Right lobe of liver (tissue), 6 donors: ENCODE results near the gene TECTA. TPM values are rescaled to one million over a fixed set of nuclear protein-coding genes. Genes with fewer than 3 reads are reported as not detected.

Experiments used
- ATAC-seq, 4 donors: fragments of 200-7000 bp; cut with Tn5 transposase; one replicate each; pipeline ENCODE4 v1.9.1; 2020; ENCODE audit warnings: mild to moderate bottlenecking in 4 of 4, moderate library complexity in 4 of 4
- DNase-seq, 3 donors: peaks; one replicate each; pipeline ENCODE4 v3.0.0-alpha.2; 2020
- H3K27ac ChIP-seq, 3 donors: fragments of 200-600 bp; one replicate each; pipeline ENCODE4 v1.8.0; 2022
- H3K27me3 ChIP-seq, 2 donors: fragments of 200-600 bp; one replicate each; pipeline ENCODE4 v1.8.0; 2022
- H3K36me3 ChIP-seq, 4 donors: fragments of 200-600 bp; sonication (generic) in 1 of 4; one replicate each; pipeline versions ENCODE4 v1.5.1 to v1.8.0; 2017 to 2022; ENCODE audit warnings: control low read depth in 1 of 4
- H3K4me1 ChIP-seq, 4 donors: fragments of 200-600 bp; sonication (generic) in 1 of 4; one replicate each; pipeline versions ENCODE4 v1.5.1 to v1.8.0; 2017 to 2022; ENCODE audit warnings: control low read depth in 1 of 4
- H3K4me3 ChIP-seq, 3 donors: fragments of 200-600 bp; one replicate each; pipeline ENCODE4 v1.8.0; 2022
- H3K9me3 ChIP-seq, 4 donors: fragments of 200-600 bp; sonication (generic) in 1 of 4; one replicate each; pipeline versions ENCODE4 v1.5.1 to v1.8.0; 2017 to 2022; ENCODE audit warnings: control low read depth in 1 of 4
- CTCF ChIP-seq, 4 donors: fragments of 200-600 bp in 3 of 4; fragments of 450-650 bp in 1 of 4; IDR thresholded peaks; one replicate each; pipeline versions ENCODE4 v1.5.1 to v1.8.0; 2016 to 2022; ENCODE audit warnings: antibody characterized with exemption in 4 of 4, mild to moderate bottlenecking in 2 of 4
- POLR2A ChIP-seq: fragments of 450-650 bp; IDR thresholded peaks from one replicate; pipeline ENCODE4 v1.6.1; 2017; ENCODE audit warnings: antibody characterized with exemption, mild to moderate bottlenecking
- WGBS: methylation state at CpG from one replicate; pipeline ENCODE4 v1.1.6; 2018; ENCODE audit warnings: low coverage, low lambda C conversion rate; ENCODE audit not compliant: insufficient coverage; ENCODE audit errors: missing lambda C conversion rate; 5-methylcytosine and 5-hydroxymethylcytosine counted together
- intact Hi-C, 2 donors: fragments of 100-400 bp; cut with DNase I; formaldehyde crosslinking; loops; one replicate each; pipeline versions ENCODE4 v1.11.2 to v1.14.1; 2022
- total RNA-seq, 6 experiments: library from RNA; depleted of rRNA in 2 of 6; stranded (reverse); fragments of >200 nt in 2 of 6; fragmentation: NEBNext Ultra II Directional in 3 of 6; extraction: Animal tissue kit (Norgen Biotek cat#: 25700) in 3 of 6; gene quantifications; one replicate each; pipeline versions ENCODE4 v1.1.0 to v1.2.4, GENCODE V29; 2016 to 2023
- donor health status: DM: no; HTN: yes; CAD: no.
- donor health status: DM: no; HTN: no; CAD: no.
- donor health status: DM: no; HTN: no; CAD: no.
- donor health status: DM: no; HTN: yes; CAD: no.
- donor health status: DM: no; HTN: yes; CAD: no.

The TECTA gene
- total RNA-seq, 6 experiments from 2014 or later = 0.24 to 1.2 (median 0.52) TPM

- no peaks in the 10 kb centered on the region for H3K36me3 ChIP-seq
- intact Hi-C loops = no loop called here
- ATAC-seq (no peak), DNase-seq (no peak)
- no peak overlapping the region for H3K27ac ChIP-seq
- TF ChIP-seq CTCF (IDR thresholded peaks at IDR 0.05) (no peak), POLR2A (no peak)
- WGBS = 84% methylated on average over 4 of the region's 4 CpGs
- H3K27me3 ChIP-seq = no peaks in the 10 kb centered on the region
- no peak overlapping the region for H3K4me3 ChIP-seq
- no peaks in the 10 kb centered on the region for H3K9me3 ChIP-seq
- peaks cover 0 to 41% (median 10%) of the 10 kb centered on the region in 4 donors for H3K4me1 ChIP-seq
These were observed 14.2 kb upstream of the TECTA start for GRCh38 chr11:121086866-121087265.

GRCh38 chr11:121089566-121089965 lies 11.5 kb upstream of the TECTA start:
- DNase-seq (no peak), ATAC-seq (peak; percentile 42 to 63 (median 50))
- Histone ChIP-seq H3K4me1 (peaks cover 0 to 48% (median 10%) of the 10 kb centered on the region in 4 donors), H3K36me3 (no peaks in the 10 kb centered on the region), H3K9me3 (no peaks in the 10 kb centered on the region), H3K27ac (peak overlapping the region; percentile 58 to 78 (median 68)), H3K27me3 (no peaks in the 10 kb centered on the region), H3K4me3 (no peak overlapping the region)
- TF ChIP-seq CTCF (IDR thresholded peaks at IDR 0.05) = no peak
- TF ChIP-seq POLR2A = no peak
- WGBS = 60% methylated on average over 1 of the region's 1 CpG
- intact Hi-C loops = no loop called here

- H3K27me3 ChIP-seq = no peaks in the 10 kb centered on the region
- DNase-seq (no peak), ATAC-seq (peak; percentile 23 to 50 (median 37))
- H3K9me3 ChIP-seq = no peaks in the 10 kb centered on the region
- TF ChIP-seq POLR2A (no peak), CTCF (IDR thresholded peaks at IDR 0.05) (no peak)
- no peaks in the 10 kb centered on the region for H3K36me3 ChIP-seq
- WGBS = 66% methylated on average over 5 of the region's 5 CpGs
- peaks cover 0 to 48% (median 10%) of the 10 kb centered on the region in 4 donors for H3K4me1 ChIP-seq
- peak overlapping the region; percentile 58 to 78 (median 68) for H3K27ac ChIP-seq
- intact Hi-C loops = no loop called here
- H3K4me3 ChIP-seq = no peak overlapping the region
These were observed 10.8 kb upstream of the TECTA start for GRCh38 chr11:121090145-121090721.

- intact Hi-C loops = no loop called here
- Histone ChIP-seq H3K4me1 (peaks cover 0 to 39% (median 10%) of the 10 kb centered on the region in 4 donors), H3K27ac (peak overlapping the region; percentile 58 to 78 (median 68)), H3K36me3 (no peaks in the 10 kb centered on the region), H3K27me3 (no peaks in the 10 kb centered on the region), H3K4me3 (no peak overlapping the region), H3K9me3 (no peaks in the 10 kb centered on the region)
- peak; percentile 75 to 92 (median 79) for ATAC-seq
- DNase-seq = peak in 2 of 3 donors; percentile 25 to 72
- 3% methylated on average over 3 of the region's 3 CpGs for WGBS
- TF ChIP-seq POLR2A (no peak), CTCF (IDR thresholded peaks at IDR 0.05) (no peak)
These were observed 9.4 kb upstream of the TECTA start for GRCh38 chr11:121091492-121092152.
